Measurements from ENCODE around the gene OLFML1. TPM values are rescaled to one million over a fixed set of nuclear protein-coding genes. Genes with fewer than 3 reads are reported as not detected.

Gene OLFML1
- total RNA-seq, 1 donor from 2014 or later: not detected

DNA sequence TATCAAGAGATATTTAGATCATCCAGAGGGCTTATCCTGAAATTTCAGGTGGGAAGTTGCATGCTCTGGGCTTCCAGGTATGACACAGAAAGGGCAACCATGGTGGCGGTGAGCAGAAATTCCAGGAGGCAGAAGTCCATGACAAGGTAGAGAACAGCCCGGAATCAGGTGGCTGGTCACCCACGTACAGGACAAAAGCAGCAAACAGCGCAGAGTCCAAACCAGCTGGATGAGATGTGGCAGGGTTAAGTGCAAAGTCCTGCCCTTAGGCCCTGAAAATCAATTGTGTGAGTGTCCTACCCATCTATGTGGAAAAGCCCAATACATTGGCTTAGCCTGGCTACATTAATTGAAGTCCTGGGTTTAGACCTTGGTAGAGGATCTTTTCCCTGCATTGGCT, 40.1 kb downstream of the OLFML1 start:
- H3K27me3 Mint-ChIP-seq (ENCODE audit: unreplicated experiment): peaks cover 3% of the 10 kb centered on the region

GRCh38 chr11:7527029-7527428, 41.7 kb downstream of the OLFML1 start:
- no peak overlapping the region for H3K27ac Mint-ChIP-seq (ENCODE audit: unreplicated experiment)
- no peak for DNase-seq
- H3K36me3 Mint-ChIP-seq (ENCODE audit: unreplicated experiment): no peaks in the 10 kb centered on the region
- H3K4me3 Mint-ChIP-seq (ENCODE audit: unreplicated experiment): no peak overlapping the region
- TF ChIP-seq, protein P1, sequence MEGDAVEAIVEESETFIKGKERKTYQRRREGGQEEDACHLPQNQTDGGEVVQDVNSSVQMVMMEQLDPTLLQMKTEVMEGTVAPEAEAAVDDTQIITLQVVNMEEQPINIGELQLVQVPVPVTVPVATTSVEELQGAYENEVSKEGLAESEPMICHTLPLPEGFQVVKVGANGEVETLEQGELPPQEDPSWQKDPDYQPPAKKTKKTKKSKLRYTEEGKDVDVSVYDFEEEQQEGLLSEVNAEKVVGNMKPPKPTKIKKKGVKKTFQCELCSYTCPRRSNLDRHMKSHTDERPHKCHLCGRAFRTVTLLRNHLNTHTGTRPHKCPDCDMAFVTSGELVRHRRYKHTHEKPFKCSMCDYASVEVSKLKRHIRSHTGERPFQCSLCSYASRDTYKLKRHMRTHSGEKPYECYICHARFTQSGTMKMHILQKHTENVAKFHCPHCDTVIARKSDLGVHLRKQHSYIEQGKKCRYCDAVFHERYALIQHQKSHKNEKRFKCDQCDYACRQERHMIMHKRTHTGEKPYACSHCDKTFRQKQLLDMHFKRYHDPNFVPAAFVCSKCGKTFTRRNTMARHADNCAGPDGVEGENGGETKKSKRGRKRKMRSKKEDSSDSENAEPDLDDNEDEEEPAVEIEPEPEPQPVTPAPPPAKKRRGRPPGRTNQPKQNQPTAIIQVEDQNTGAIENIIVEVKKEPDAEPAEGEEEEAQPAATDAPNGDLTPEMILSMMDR (IDR thresholded peaks at IDR 0.05; ENCODE audit: partially characterized antibody, unreplicated experiment): no peak
- no peaks in the 10 kb centered on the region for H3K4me1 Mint-ChIP-seq (ENCODE audit: low read depth, unreplicated experiment)
- H3K27me3 Mint-ChIP-seq (ENCODE audit: unreplicated experiment): peaks cover 3% of the 10 kb centered on the region
- H3K9me3 Mint-ChIP-seq (ENCODE audit: unreplicated experiment): no peaks in the 10 kb centered on the region

More for the DNA sequence above, 40.1 kb downstream of the OLFML1 start:
- H3K4me1 Mint-ChIP-seq (ENCODE audit: low read depth, unreplicated experiment): no peaks in the 10 kb centered on the region
- H3K9me3 Mint-ChIP-seq (ENCODE audit: unreplicated experiment): no peaks in the 10 kb centered on the region
- TF ChIP-seq, protein P1 (IDR thresholded peaks at IDR 0.05; ENCODE audit: partially characterized antibody, unreplicated experiment): no peak
- H3K27ac Mint-ChIP-seq (ENCODE audit: unreplicated experiment): no peak overlapping the region
- H3K36me3 Mint-ChIP-seq (ENCODE audit: unreplicated experiment): no peaks in the 10 kb centered on the region
- H3K4me3 Mint-ChIP-seq (ENCODE audit: unreplicated experiment): no peak overlapping the region
- DNase-seq: no peak

- DNase-seq: no peak
- Mint-ChIP-seq H3K27me3 (ENCODE audit: unreplicated experiment) (peaks cover 3% of the 10 kb centered on the region), H3K27ac (ENCODE audit: unreplicated experiment) (no peak overlapping the region), H3K4me3 (ENCODE audit: unreplicated experiment) (no peak overlapping the region), H3K9me3 (ENCODE audit: unreplicated experiment) (no peaks in the 10 kb centered on the region), H3K36me3 (ENCODE audit: unreplicated experiment) (no peaks in the 10 kb centered on the region), H3K4me1 (ENCODE audit: low read depth, unreplicated experiment) (no peaks in the 10 kb centered on the region)
- TF ChIP-seq, protein P1 (IDR thresholded peaks at IDR 0.05; ENCODE audit: partially characterized antibody, unreplicated experiment): no peak
Measured at GRCh38 chr11:7528514-7529049, 43.3 kb downstream of the OLFML1 start.

DNA sequence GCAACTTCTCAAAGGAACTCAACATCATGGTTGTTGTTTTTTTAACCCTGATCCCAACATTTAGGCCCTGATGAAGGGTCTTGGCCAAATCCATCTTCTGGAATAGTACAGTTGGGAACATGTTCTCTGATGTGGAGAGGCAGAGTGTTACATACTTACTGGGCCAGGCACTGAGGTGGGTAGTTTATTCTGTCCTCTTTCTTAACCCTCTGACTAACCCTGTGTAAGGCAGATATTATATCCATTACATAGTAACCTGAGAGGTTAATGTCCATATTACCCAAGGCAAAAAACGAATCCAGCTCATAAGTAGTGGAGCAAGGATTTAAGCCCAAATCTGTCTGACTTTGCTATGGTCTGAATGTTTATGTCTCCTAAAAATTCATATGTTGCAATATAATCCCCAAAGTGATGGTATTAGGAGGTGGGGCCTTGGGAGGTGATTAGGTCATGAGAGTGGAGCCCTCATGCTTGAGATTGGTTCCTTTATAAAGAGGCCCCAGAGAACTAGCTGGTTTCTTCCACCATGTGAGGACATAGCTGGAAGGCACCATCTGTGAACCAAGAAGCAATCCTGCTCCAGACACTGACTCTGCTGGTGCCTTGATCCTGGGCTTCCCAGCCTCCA, 44.8 kb downstream of the OLFML1 start:
- Mint-ChIP-seq H3K36me3 (ENCODE audit: unreplicated experiment) (no peaks in the 10 kb centered on the region), H3K27me3 (ENCODE audit: unreplicated experiment) (peaks cover 3% of the 10 kb centered on the region), H3K4me3 (ENCODE audit: unreplicated experiment) (no peak overlapping the region), H3K27ac (ENCODE audit: unreplicated experiment) (no peak overlapping the region), H3K4me1 (ENCODE audit: low read depth, unreplicated experiment) (no peaks in the 10 kb centered on the region), H3K9me3 (ENCODE audit: unreplicated experiment) (no peaks in the 10 kb centered on the region)
- TF ChIP-seq, protein P1 (IDR thresholded peaks at IDR 0.05; ENCODE audit: partially characterized antibody, unreplicated experiment): no peak
- no peak for DNase-seq

DNA sequence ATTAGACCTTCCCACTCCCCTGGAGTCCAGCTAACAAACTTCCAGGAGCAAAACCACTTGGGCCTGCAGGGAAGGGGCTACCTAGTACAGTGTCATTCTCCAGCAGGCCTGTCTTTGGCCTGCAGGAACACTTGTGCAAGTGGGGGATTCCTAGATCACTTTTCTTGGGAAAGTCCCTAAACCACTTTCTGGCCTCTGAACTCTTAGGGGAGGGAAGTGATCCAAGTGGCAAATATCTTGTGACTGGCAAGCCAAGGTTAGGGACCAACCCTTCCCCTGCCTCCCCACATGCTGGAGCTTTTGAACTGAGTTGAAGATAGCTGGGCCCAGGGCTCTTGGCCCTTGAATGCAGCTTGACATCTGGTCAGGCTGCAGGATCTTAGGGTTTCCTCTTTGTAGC, 45.7 kb downstream of the OLFML1 start:
- no peak for DNase-seq
- no peak overlapping the region for H3K27ac Mint-ChIP-seq (ENCODE audit: unreplicated experiment)
- TF ChIP-seq, protein P1 (IDR thresholded peaks at IDR 0.05; ENCODE audit: partially characterized antibody, unreplicated experiment): no peak
- H3K27me3 Mint-ChIP-seq (ENCODE audit: unreplicated experiment): peaks cover 3% of the 10 kb centered on the region
- H3K4me3 Mint-ChIP-seq (ENCODE audit: unreplicated experiment): no peak overlapping the region
- H3K9me3 Mint-ChIP-seq (ENCODE audit: unreplicated experiment): peaks cover 2% of the 10 kb centered on the region
- no peaks in the 10 kb centered on the region for H3K36me3 Mint-ChIP-seq (ENCODE audit: unreplicated experiment)
- H3K4me1 Mint-ChIP-seq (ENCODE audit: low read depth, unreplicated experiment): no peaks in the 10 kb centered on the region

All from glutamatergic neuron (in vitro differentiated cells).